ENCODE data around the gene ZNF672. TPM values are rescaled to one million over a fixed set of nuclear protein-coding genes. Genes with fewer than 3 reads are reported as not detected.

ZNF672 gene
- total and polyA plus RNA-seq, 2 of the 13 experiments (the other 11 are each of a cell fraction or from before 2014, with no cell fraction given) = 17.2 to 22.9 TPM

GRCh38 chr1:248837781-248838356, at the start of gene ZNF672 (continued):
- peak; percentile 24; the same call in 1 of the 2 replicates for TF ChIP-seq POGK (CRISPR knock-in tag; conservative IDR thresholded peaks at IDR 0.05)
- peak; percentile 5; the same call in 1 of the 2 replicates for TF ChIP-seq KDM5B (CRISPR knock-in tag; IDR thresholded peaks at IDR 0.05; ENCODE audit: borderline replicate concordance)
- TF ChIP-seq FOXA1 (IDR thresholded peaks at IDR 0.05) = no peak
- no peak for TF ChIP-seq FOXA1 (CRISPR knock-in tag; IDR thresholded peaks at IDR 0.05)
- TF ChIP-seq ZNF766 (CRISPR knock-in tag; IDR thresholded peaks at IDR 0.05; ENCODE audit: borderline replicate concordance) = 0 out of 2 replicates have a peak, but pooled peaks have one; percentile 7
- TF ChIP-seq ZC3H13 (CRISPR knock-in tag; IDR thresholded peaks at IDR 0.05) = peak; percentile 67; the same call in 1 of the 2 replicates
- no peak for TF ChIP-seq RBM39 (IDR thresholded peaks at IDR 0.05; ENCODE audit: low read depth, low read length, poor library complexity, severe bottlenecking)
- no peak for TF ChIP-seq AFF4 (CRISPR knock-in tag; IDR thresholded peaks at IDR 0.05)
- TF ChIP-seq MAX (IDR thresholded peaks at IDR 0.05) = no peak
- TF ChIP-seq AGO1 (IDR thresholded peaks at IDR 0.05; ENCODE audit: low read depth, low read length, poor library complexity, severe bottlenecking) = peak; percentile 65
- no peak for TF ChIP-seq ZXDC (CRISPR knock-in tag; IDR thresholded peaks at IDR 0.05)
- TF ChIP-seq SP5 (CRISPR knock-in tag; IDR thresholded peaks at IDR 0.05; ENCODE audit: borderline replicate concordance, low read depth) = no peak; the same call in 1 of the 2 replicates
- peak; percentile 79; the same call in 1 of the 2 replicates for TF ChIP-seq ZNF264 (CRISPR knock-in tag; IDR thresholded peaks at IDR 0.05)
- peak; percentile 75 for TF ChIP-seq ZBTB2 (CRISPR knock-in tag; IDR thresholded peaks at IDR 0.05; ENCODE audit: low read depth)
- 0 out of 2 replicates have a peak, but pooled peaks have one; percentile 50 for TF ChIP-seq ZNF777 (CRISPR knock-in tag; IDR thresholded peaks at IDR 0.05)
- no peak for TF ChIP-seq HNF4G (IDR thresholded peaks at IDR 0.05; ENCODE audit: borderline replicate concordance, low read depth, low read length)
- TF ChIP-seq HNF4G (CRISPR knock-in tag; IDR thresholded peaks at IDR 0.05; ENCODE audit: borderline replicate concordance, low read depth) = no peak
- no peak for TF ChIP-seq AKAP8 (CRISPR knock-in tag; IDR thresholded peaks at IDR 0.05)
- no peak for TF ChIP-seq AGO2 (optimal IDR thresholded peaks at IDR 0.05; ENCODE audit: low read depth, low read length)
- peak; percentile 2 for TF ChIP-seq MED8 (CRISPR knock-in tag; IDR thresholded peaks at IDR 0.05; ENCODE audit: insufficient replicate concordance)

All from HepG2 (cell line).